HEK293 (cell line): ENCODE measurements around the gene TNFRSF18.

Experiments used
- CTCF ChIA-PET: fragments of 350-600 bp; formaldehyde crosslinking; extraction: SDS; loops from one replicate; lab custom pipeline; 2021; ENCODE audit warnings: antibody characterized with exemption; lab: Yijun Ruan, JAX
- POLR2A ChIA-PET: fragments of 300-600 bp; formaldehyde crosslinking; extraction: SDS; loops from one replicate; lab custom pipeline; 2020; ENCODE audit warnings: antibody characterized with exemption, inconsistent platforms; lab: Yijun Ruan, JAX
- H3K27ac ChIP-seq: fragments of 200-500 bp; sonication (Bioruptor generic); 2 replicates; pipeline ENCODE4 v1.5.1; 2014; ENCODE audit warnings: low read depth, low read length, control low read depth, inconsistent platforms; ENCODE audit errors: extremely low read depth
- H3K36me3 ChIP-seq, 2 experiments: fragments of 200-500 bp in 1 of 2; sonication (Bioruptor generic) in 1 of 2; 1 replicate in 1 of 2; 2 replicates in 1 of 2; pipeline ENCODE4 v1.5.1; 2014 to 2017; ENCODE audit warnings: inconsistent platforms in 2 of 2, low read length in 2 of 2; ENCODE audit not compliant: control insufficient read depth in 2 of 2, insufficient read depth in 1 of 2
- H3K4me1 ChIP-seq: fragments of 200-500 bp; sonication (Bioruptor generic); 2 replicates; pipeline ENCODE4 v1.5.1; 2014; ENCODE audit warnings: mild to moderate bottlenecking, low read length, inconsistent platforms; ENCODE audit not compliant: control insufficient read depth, insufficient read depth
- H3K4me3 ChIP-seq: 2 replicates; pipeline ENCODE4 v1.5.1; 2011; ENCODE audit warnings: low read depth, mild to moderate bottlenecking, control low read depth, low read length, moderate library complexity
- H3K9me3 ChIP-seq: fragments of 200-500 bp; sonication (Bioruptor generic); 2 replicates; pipeline ENCODE4 v1.5.1; 2014; ENCODE audit warnings: low read depth, low read length, inconsistent platforms; ENCODE audit not compliant: control insufficient read depth, insufficient read depth
- KLF8 ChIP-seq: fragments of 450-650 bp; formaldehyde crosslinking; IDR thresholded peaks from 2 replicates; pipeline ENCODE4 v1.5.1; 2016; ENCODE audit warnings: missing biosample characterization, missing genetic modification characterization
- SALL2 ChIP-seq: fragments of 450-650 bp; formaldehyde crosslinking; IDR thresholded peaks from 2 replicates; pipeline ENCODE4 v1.5.0; 2017; ENCODE audit warnings: missing biosample characterization, mild to moderate bottlenecking, missing genetic modification characterization, borderline replicate concordance
- ZBTB1 ChIP-seq: fragments of 450-650 bp; formaldehyde crosslinking; IDR thresholded peaks from 2 replicates; pipeline ENCODE4 v1.5.1; 2016; ENCODE audit warnings: missing biosample characterization, missing genetic modification characterization
- ZBTB20 ChIP-seq: fragments of 450-650 bp; formaldehyde crosslinking; IDR thresholded peaks from 2 replicates; pipeline ENCODE4 v1.5.1; 2016; ENCODE audit warnings: missing biosample characterization, missing genetic modification characterization
- ZFP3 ChIP-seq: fragments of 450-650 bp; formaldehyde crosslinking; IDR thresholded peaks from 2 replicates; pipeline ENCODE4 v1.5.1; 2016; ENCODE audit warnings: low read depth, missing biosample characterization, missing genetic modification characterization
- ZNF114 ChIP-seq: fragments of 450-650 bp; formaldehyde crosslinking; IDR thresholded peaks from 2 replicates; pipeline ENCODE4 v1.5.0; 2017; ENCODE audit warnings: missing biosample characterization, missing genetic modification characterization
- ZNF274 ChIP-seq, 2 experiments: fragments of 200-500 bp in 1 of 2; fragments of 450-650 bp in 1 of 2; sonication (Bioruptor generic) in 1 of 2; formaldehyde crosslinking in 1 of 2; IDR thresholded peaks; 2 replicates each; pipeline versions ENCODE4 v1.5.1 to v1.6.1; 2014 to 2016; ENCODE audit warnings: borderline replicate concordance in 1 of 2, inconsistent platforms in 1 of 2, low read length in 1 of 2, missing biosample characterization in 1 of 2, missing genetic modification characterization in 1 of 2
- ZNF404 ChIP-seq: fragments of 450-650 bp; formaldehyde crosslinking; IDR thresholded peaks from 2 replicates; pipeline ENCODE4 v1.5.1; 2017; ENCODE audit warnings: missing biosample characterization, missing genetic modification characterization
- ZNF571 ChIP-seq: fragments of 450-650 bp; formaldehyde crosslinking; IDR thresholded peaks from 2 replicates; pipeline ENCODE4 v1.5.0; 2017; ENCODE audit warnings: missing biosample characterization, missing genetic modification characterization
- ZNF600 ChIP-seq: fragments of 450-650 bp; formaldehyde crosslinking; IDR thresholded peaks from 2 replicates; pipeline ENCODE4 v1.5.1; 2016; ENCODE audit warnings: missing biosample characterization, missing genetic modification characterization
- ZNF624 ChIP-seq: fragments of 450-650 bp; formaldehyde crosslinking; IDR thresholded peaks from 2 replicates; pipeline ENCODE4 v1.5.1; 2017; ENCODE audit warnings: missing biosample characterization, missing genetic modification characterization
- TF ChIP-seq, protein P1 (sequence below): fragments of 450-650 bp; formaldehyde crosslinking; IDR thresholded peaks from 2 replicates; pipeline ENCODE4 v1.5.1; 2016; ENCODE audit warnings: missing biosample characterization, missing genetic modification characterization
- TF ChIP-seq, protein P2 (sequence below): fragments of 450-650 bp; formaldehyde crosslinking; IDR thresholded peaks from 2 replicates; pipeline ENCODE4 v1.5.1; 2016; ENCODE audit warnings: missing biosample characterization, missing genetic modification characterization
- TF ChIP-seq, protein P3 (sequence below): fragments of 450-650 bp; formaldehyde crosslinking; IDR thresholded peaks from 2 replicates; pipeline ENCODE4 v1.5.1; 2016; ENCODE audit warnings: missing biosample characterization, missing genetic modification characterization

The TNFRSF18 gene

DNA sequence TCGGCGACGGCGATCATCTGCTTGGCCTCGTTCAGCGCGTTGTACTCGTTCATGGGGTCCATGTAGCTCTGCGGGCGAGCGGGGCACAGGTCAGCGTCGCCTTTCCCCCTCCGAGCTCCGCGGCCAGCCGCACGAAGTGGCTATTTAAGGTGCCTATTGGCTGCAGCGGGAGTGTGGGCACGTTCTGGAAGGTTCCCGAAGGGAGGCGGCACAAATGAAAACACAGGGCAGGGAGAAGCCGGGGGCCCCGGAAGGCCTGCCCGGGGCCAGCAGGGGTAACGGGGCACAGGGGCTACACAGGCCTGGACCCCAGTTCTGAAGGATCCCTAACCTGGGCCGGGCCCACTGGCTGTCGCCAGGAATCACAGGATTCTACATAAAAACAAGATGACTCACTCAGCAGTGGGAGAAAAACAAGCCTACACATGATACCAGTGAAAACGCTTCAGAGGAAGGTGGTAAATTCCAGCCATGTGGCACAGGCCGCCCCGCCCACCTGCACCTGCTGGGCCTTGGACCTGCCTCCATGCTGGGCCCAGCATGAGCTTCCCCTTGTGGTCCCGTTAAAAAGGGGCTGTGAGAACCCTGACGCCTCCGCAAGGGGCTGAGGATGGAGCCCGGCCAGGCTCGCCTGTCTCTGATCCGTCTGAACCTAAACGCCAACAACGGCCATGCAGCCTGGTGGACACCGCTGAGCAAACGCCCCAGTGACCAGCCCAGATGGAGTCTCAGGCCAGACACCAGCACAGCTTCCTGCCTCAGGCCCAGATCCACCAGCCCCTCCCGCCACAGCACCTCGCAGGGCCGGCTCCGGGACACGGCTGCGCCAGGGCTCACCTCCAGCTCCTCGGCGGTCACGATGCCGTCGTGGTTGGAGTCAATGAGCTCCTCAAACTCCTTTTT lies 11.5 kb upstream of the TNFRSF18 start (continued):
- TF ChIP-seq ZNF274 (IDR thresholded peaks at IDR 0.05; ENCODE audit: low read length), result no peak
- no peak for TF ChIP-seq ZNF274 (tag by site-specific recombination; IDR thresholded peaks at IDR 0.05; ENCODE audit: borderline replicate concordance)

DNA sequence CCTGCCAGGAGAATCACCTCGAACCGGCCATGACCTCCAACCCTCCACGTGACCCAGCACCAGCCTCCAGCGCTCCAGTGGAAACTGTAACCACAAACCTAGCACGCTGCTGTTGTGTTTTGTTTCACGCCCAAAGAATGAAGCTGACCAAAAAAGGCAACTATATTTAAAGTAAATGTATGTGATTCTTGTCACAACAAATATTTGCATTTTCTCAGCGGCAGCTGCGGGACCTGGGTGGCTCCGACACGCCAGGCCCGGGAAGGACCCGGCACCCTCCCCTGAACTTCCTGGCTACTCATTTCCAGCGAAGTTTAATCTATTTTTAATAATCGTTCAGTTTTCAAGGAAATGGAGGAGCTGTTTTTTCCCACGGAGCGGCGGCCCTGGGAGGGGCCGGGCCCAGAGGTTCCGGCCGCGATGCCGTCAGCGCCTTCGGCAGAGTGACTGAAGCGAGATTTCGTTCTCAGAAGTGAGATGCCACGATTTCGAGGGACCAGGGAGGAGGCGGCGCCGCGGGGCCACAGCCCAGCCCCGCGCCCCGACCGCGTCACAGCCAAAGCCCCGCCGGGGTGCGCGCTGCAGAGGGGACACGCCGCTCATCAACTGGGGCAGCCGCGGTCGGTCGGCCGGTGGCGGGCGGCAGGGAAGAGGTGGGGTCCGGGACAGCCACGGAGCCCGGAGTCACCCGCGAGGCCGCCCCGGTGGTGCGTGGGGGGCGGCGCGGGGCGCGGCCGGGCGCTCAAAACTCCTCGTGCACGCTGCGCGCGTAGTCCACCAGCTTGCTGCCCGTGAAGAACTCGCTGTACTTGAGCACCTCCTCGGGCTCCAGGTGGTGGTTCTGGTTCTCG lies 10.6 kb upstream of the TNFRSF18 start:
- CTCF ChIA-PET, result no interaction called here
- H3K4me1 ChIP-seq, result no peaks in the 10 kb centered on the region

DNA sequence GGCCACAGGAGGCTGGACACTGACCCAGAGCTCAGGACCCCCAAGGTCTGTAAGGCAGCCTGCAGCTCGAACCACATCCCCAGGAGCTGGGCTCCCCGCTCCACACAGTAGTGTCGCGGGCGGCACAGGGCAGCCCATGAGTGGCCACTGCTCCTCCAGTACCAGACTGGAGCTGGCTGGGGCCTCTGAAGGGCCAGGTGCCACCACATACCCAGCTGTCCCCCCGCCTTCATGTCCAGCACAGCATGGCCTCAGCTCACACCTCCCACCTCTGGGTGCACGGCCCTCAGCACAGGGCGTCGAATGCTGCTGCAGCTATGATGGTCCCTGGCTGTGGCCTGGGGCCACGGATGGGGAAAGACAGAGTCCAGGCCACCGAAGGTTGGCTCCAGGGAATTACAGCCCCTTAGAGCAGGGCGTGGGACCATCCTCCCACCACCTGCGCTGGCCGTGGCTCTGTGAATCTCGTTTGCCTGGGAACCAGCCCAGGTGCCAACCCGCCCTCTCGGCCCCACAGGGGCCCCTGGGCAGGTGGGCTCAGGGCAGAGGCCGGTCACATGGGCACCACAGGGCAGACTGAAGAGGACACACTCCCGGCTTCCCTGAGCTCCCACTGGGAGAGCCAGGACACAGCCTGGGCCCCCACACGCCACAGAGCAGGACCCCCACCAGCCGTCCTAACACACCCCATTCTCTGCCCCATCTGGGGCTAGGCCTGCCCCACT lies 9.7 kb upstream of the TNFRSF18 start:
- POLR2A ChIA-PET, result interaction anchor here (1.1 to 1.5 kb wide), 2 partner anchors 10 to 17 kb away, joined by 3 to 4 read pairs; no protein-coding TSS in a partner anchor
- H3K36me3 ChIP-seq, result peaks cover 0 to 58% of the 10 kb centered on the region in 2 experiments; a peak in 1 of 3 replicates
- TF ChIP-seq SALL2, result no peak
- TF ChIP-seq, protein P1, sequence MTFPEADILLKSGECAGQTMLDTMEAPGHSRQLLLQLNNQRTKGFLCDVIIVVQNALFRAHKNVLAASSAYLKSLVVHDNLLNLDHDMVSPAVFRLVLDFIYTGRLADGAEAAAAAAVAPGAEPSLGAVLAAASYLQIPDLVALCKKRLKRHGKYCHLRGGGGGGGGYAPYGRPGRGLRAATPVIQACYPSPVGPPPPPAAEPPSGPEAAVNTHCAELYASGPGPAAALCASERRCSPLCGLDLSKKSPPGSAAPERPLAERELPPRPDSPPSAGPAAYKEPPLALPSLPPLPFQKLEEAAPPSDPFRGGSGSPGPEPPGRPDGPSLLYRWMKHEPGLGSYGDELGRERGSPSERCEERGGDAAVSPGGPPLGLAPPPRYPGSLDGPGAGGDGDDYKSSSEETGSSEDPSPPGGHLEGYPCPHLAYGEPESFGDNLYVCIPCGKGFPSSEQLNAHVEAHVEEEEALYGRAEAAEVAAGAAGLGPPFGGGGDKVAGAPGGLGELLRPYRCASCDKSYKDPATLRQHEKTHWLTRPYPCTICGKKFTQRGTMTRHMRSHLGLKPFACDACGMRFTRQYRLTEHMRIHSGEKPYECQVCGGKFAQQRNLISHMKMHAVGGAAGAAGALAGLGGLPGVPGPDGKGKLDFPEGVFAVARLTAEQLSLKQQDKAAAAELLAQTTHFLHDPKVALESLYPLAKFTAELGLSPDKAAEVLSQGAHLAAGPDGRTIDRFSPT (tag by site-specific recombination), result peak; percentile 65; the same call in 1 of the 2 replicates
- TF ChIP-seq ZNF600, result no peak
- peak; percentile 21; the same call in 1 of the 2 replicates for TF ChIP-seq ZBTB20 (tag by site-specific recombination)
- TF ChIP-seq, all 188 proteins: peak for 2
- Histone ChIP-seq H3K27ac (no peak overlapping the region), H3K9me3 (no peaks in the 10 kb centered on the region), H3K4me1 (no peaks in the 10 kb centered on the region), H3K4me3 (no peak overlapping the region)
- CTCF ChIA-PET, result no interaction called here

More for the DNA sequence above, 10.6 kb upstream of the TNFRSF18 start:
- no peak overlapping the region for H3K4me3 ChIP-seq
- H3K36me3 ChIP-seq, result peaks cover 4 to 67% of the 10 kb centered on the region in 2 experiments; a peak in 2 of 3 replicates
- POLR2A ChIA-PET, result no interaction called here
- TF ChIP-seq ZNF114 (tag by site-specific recombination) (no peak), ZNF404 (tag by site-specific recombination) (no peak), ZNF624 (no peak), ZFP3 (tag by site-specific recombination) (no peak), ZNF571 (tag by site-specific recombination) (no peak), ZBTB1 (tag by site-specific recombination) (no peak)
- H3K9me3 ChIP-seq, result no peaks in the 10 kb centered on the region
- H3K27ac ChIP-seq, result no peak overlapping the region

DNA sequence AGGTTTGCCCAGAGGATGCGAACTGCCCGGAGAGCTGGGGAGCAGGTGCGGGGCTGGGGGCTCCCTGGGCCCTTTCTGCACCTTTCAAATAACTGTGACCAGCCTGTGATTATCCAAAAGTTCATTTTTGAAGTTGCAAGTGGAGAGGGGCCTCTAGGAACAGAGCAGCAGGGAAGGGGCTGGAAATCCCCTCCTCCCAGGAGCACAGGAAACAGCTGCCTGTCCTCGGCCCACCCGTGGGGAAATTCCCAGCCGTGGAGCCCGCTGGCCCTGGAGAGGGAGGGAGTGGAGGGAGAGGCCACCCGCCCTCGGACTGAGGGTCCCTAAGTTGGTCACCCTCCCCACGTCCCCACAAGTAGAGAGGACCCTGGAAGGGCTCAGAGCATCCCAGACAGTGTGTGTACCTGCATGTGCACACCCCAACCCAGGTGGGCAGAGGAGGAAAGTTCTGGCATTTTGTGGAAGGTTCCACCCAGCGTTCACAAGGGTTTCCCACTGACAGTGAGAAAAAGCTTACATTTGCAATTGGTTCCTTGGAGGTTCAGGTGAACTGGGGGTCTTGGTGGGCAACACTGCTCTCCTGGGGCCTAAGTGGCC lies 8.8 kb upstream of the TNFRSF18 start:
- no peaks in the 10 kb centered on the region for H3K9me3 ChIP-seq
- no peaks in the 10 kb centered on the region for H3K4me1 ChIP-seq
- ChIA-PET CTCF (interaction anchor here (0.6 kb wide), 1 partner anchor 53 kb away, joined by 3 read pairs; no protein-coding TSS in a partner anchor), POLR2A (interaction anchor here (1.1 to 1.5 kb wide), 2 partner anchors 11 to 17 kb away, joined by 3 to 4 read pairs; no protein-coding TSS in a partner anchor)
- H3K4me3 ChIP-seq, result no peak overlapping the region
- peaks cover 0 to 49% of the 10 kb centered on the region in 2 experiments; a peak in 1 of 3 replicates for H3K36me3 ChIP-seq
- TF ChIP-seq, protein P2, sequence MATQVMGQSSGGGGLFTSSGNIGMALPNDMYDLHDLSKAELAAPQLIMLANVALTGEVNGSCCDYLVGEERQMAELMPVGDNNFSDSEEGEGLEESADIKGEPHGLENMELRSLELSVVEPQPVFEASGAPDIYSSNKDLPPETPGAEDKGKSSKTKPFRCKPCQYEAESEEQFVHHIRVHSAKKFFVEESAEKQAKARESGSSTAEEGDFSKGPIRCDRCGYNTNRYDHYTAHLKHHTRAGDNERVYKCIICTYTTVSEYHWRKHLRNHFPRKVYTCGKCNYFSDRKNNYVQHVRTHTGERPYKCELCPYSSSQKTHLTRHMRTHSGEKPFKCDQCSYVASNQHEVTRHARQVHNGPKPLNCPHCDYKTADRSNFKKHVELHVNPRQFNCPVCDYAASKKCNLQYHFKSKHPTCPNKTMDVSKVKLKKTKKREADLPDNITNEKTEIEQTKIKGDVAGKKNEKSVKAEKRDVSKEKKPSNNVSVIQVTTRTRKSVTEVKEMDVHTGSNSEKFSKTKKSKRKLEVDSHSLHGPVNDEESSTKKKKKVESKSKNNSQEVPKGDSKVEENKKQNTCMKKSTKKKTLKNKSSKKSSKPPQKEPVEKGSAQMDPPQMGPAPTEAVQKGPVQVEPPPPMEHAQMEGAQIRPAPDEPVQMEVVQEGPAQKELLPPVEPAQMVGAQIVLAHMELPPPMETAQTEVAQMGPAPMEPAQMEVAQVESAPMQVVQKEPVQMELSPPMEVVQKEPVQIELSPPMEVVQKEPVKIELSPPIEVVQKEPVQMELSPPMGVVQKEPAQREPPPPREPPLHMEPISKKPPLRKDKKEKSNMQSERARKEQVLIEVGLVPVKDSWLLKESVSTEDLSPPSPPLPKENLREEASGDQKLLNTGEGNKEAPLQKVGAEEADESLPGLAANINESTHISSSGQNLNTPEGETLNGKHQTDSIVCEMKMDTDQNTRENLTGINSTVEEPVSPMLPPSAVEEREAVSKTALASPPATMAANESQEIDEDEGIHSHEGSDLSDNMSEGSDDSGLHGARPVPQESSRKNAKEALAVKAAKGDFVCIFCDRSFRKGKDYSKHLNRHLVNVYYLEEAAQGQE (tag by site-specific recombination), result no peak
- 0 out of 2 replicates have a peak, but pooled peaks have one; percentile 9 for TF ChIP-seq KLF8 (tag by site-specific recombination)
- TF ChIP-seq, protein P3, sequence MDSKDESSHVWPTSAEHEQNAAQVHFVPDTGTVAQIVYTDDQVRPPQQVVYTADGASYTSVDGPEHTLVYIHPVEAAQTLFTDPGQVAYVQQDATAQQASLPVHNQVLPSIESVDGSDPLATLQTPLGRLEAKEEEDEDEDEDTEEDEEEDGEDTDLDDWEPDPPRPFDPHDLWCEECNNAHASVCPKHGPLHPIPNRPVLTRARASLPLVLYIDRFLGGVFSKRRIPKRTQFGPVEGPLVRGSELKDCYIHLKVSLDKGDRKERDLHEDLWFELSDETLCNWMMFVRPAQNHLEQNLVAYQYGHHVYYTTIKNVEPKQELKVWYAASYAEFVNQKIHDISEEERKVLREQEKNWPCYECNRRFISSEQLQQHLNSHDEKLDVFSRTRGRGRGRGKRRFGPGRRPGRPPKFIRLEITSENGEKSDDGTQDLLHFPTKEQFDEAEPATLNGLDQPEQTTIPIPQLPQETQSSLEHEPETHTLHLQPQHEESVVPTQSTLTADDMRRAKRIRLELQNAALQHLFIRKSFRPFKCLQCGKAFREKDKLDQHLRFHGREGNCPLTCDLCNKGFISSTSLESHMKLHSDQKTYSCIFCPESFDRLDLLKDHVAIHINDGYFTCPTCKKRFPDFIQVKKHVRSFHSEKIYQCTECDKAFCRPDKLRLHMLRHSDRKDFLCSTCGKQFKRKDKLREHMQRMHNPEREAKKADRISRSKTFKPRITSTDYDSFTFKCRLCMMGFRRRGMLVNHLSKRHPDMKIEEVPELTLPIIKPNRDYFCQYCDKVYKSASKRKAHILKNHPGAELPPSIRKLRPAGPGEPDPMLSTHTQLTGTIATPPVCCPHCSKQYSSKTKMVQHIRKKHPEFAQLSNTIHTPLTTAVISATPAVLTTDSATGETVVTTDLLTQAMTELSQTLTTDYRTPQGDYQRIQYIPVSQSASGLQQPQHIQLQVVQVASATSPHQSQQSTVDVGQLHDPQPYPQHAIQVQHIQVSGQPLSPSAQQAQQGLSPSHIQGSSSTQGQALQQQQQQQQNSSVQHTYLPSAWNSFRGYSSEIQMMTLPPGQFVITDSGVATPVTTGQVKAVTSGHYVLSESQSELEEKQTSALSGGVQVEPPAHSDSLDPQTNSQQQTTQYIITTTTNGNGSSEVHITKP (tag by site-specific recombination), result peak; percentile 72
- H3K27ac ChIP-seq, result no peak overlapping the region
